NCI-H1092 treated with DMSO at 0.1 percent for 48 hours (cell line): Measurements from ENCODE around the gene MTMR11.
"Not testable (repeated sequence)": the region's sequence is repeated elsewhere in the genome, so short reads cannot be mapped to it uniquely, and the experiment has no call there.

Source experiments
- DNase-seq: peaks from one replicate; lab custom pipeline; 2025; lab: John Stamatoyannopoulos, UW

MTMR11 gene

GRCh38 chr1:149896575-149896974, 40.1 kb downstream of the MTMR11 start:
- DNase-seq = no peak

- no peak for DNase-seq
Observed at GRCh38 chr1:149888999-149889289, 47.7 kb downstream of the MTMR11 start.

DNA sequence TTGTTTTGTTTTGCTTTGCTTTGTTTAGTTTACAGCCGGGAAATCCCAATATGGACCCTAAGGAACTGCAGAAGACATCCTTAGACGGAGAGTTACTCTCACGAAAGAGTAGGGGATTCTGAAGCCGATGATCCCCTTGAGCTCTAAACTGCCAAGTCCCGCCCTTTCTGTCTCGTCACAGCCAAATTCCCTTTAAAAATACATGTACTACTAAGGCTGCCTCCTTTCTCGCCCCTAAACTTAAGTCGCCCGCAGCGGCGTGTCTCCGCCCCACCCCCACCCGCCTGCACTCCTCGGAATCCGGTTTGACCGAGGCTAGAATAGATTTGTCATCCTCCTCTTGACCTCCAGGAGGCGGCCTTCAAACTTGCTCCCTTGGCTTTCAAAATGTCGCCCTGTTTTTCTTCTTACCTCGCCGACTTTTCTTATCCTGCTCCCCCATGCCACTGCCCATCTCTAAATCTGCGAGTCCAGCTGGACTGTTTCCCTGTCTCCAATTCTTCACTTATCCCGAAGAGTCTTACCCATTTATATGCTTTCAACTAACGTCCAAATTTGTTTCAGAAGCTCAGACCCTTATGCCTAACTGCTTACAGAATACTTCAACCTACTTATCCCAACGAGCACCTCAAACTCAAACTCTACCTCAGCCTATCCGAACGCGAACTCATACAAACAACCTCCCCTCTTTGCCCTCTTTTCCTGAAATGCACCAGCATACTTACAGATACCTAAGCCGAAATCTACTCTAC, 48.3 kb downstream of the MTMR11 start:
- DNase-seq = peak; percentile 92

- peak; percentile 100 for DNase-seq
Observed at GRCh38 chr1:149887456-149888246, 49.0 kb downstream of the MTMR11 start.

GRCh38 chr1:149887196-149887455, 49.6 kb downstream of the MTMR11 start:
- DNase-seq = not testable (repeated sequence)

- DNase-seq = peak; percentile 100
Observed at GRCh38 chr1:149886396-149887195, 50.1 kb downstream of the MTMR11 start.

GRCh38 chr1:149886121-149886395, 50.6 kb downstream of the MTMR11 start:
- DNase-seq = not testable (repeated sequence)

DNA sequence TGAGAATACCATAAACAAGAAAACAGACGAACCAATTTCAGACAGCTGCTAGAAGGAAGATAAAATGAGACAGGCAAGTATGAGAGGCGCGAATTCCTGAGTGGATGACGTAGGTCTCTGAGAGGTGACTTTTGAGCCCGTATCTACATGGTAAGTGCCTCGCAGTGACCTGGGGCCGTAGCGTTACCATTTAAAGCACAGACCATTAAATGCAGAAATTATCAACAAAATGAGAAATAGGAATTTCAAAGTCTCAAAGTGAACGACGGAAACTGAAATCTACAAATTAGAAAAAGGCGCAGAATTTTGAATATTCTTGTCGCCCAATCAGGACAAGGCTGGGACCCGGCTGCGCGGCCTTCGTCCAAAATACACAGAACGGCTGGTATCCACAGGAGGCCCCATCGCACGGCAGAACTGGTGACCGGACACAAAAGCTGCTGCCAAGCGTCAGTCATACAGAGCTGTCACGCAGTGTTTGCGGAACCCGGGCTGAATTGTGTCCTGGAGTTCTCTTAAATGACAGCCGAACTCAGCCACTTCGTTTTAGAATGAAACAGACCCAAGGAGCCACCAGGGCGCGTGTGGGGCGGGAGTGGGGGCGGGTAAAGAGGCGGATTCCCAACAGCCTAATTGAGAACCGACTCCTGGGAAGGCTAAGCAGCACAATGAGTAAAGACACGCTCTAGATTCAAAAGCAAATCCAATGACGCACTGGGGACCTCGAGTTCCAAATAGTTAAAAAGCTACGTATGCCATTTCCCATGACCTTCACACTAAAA, 51.1 kb downstream of the MTMR11 start:
- DNase-seq = peak; percentile 95

- peak; percentile 71 for DNase-seq
Observed at GRCh38 chr1:149884433-149885338, 52.0 kb downstream of the MTMR11 start.

DNA sequence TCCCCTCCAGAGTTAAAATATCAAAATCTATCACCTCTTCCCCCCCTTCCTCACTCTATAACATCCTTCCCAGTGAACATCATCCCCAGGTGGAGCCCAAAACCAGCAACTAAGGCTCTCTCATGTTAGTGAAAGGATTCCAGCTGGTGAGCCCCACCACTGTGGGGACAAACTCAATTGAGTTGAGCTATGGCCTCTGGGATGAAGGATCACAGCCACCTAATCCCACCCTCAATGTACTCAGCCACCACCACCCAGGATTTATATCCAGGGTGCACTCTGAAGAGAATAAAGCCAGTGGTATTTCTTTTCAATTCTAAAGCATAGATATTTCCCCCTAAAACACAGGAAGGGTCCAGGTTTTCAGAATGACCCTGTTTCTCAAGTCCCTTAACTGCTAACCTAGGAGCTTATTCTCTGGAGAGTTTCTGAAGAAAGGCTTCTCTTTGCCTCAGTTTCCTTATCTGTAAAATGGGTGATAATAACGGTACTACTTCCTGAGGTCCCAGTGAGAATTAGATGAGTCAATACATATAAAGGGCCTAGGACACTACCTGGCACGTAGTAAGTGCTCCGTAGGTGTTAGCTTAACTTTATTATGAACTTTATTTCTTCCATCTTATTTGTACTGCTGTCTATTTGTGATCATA, 53.0 kb downstream of the MTMR11 start:
- no peak for DNase-seq

DNA sequence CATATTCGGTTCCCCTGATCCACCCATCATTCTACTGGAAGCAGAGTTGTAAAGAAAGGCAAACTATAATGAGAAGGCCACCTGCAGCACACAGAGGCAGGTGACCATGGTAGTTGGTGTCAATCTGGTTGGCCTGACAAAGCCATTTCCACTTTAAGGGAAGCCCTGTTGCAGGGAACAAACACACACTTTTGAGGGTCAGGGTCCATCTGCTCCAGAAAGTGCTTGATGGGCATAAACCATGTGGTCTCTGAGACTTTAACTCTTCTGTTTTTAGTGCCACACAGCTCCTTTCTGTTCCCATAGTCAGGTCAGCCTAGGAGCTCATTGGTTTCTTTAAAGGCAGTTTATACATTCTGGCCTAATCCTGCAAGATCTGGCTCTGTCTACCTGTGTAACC, 54.8 kb downstream of the MTMR11 start:
- DNase-seq = no peak

- DNase-seq = no peak
Observed at GRCh38 chr1:149879556-149879955, 57.1 kb downstream of the MTMR11 start.
